HG03521 (cell line): ENCODE data around the gene RNF181.
"Not testable (repeated sequence)": the region's sequence is repeated elsewhere in the genome, so short reads cannot be mapped to it uniquely, and the experiment has no call there.

Source experiments
- ATAC-seq: cut with Tn5 transposase; IDR thresholded peaks from one replicate; pipeline ENCODE4 v1.9.1; 2021; ENCODE audit warnings: mild to moderate bottlenecking, moderate library complexity; ENCODE audit not compliant: unreplicated experiment

The RNF181 gene

GRCh38 chr2:85595301-85596025 is at the start of gene RNF181:
TSS of gene RNF181 (plus strand) at chr2:85595745. CDS start at chr2:85595764, 19 bp downstream.
- peak; percentile 98 for ATAC-seq

GRCh38 chr2:85545780-85546240 is 49.7 kb upstream of the RNF181 start:
- ATAC-seq = no peak

GRCh38 chr2:85547089-85547858 is 48.3 kb upstream of the RNF181 start:
- no peak for ATAC-seq

- no peak for ATAC-seq
These were observed 47.5 kb upstream of the RNF181 start for GRCh38 chr2:85547859-85548607.

- no peak for ATAC-seq
These were observed 47.0 kb upstream of the RNF181 start for GRCh38 chr2:85548608-85548900.

GRCh38 chr2:85549095-85549494 is 46.5 kb upstream of the RNF181 start:
- ATAC-seq = no peak

- ATAC-seq = no peak
These were observed 45.7 kb upstream of the RNF181 start for GRCh38 chr2:85549826-85550225.

GRCh38 chr2:85550486-85550885 is 45.1 kb upstream of the RNF181 start:
- ATAC-seq = no peak

- peak; percentile 55 for ATAC-seq
These were observed 43.6 kb upstream of the RNF181 start for GRCh38 chr2:85551698-85552678.

- no peak for ATAC-seq
These were observed 42.4 kb upstream of the RNF181 start for GRCh38 chr2:85553184-85553583.

- ATAC-seq = no peak
These were observed 40.4 kb upstream of the RNF181 start for GRCh38 chr2:85554980-85555612.

- ATAC-seq = no peak
These were observed 38.4 kb upstream of the RNF181 start for GRCh38 chr2:85557130-85557529.

- ATAC-seq = no peak
These were observed 37.4 kb upstream of the RNF181 start for GRCh38 chr2:85558160-85558559.

- not testable (repeated sequence) for ATAC-seq
These were observed 35.2 kb upstream of the RNF181 start for GRCh38 chr2:85560403-85560726.

- ATAC-seq = peak; percentile 20
These were observed 34.7 kb upstream of the RNF181 start for GRCh38 chr2:85560812-85561279.

- peak; percentile 86 for ATAC-seq
These were observed 34.0 kb upstream of the RNF181 start, which contains the start of gene GGCX for GRCh38 chr2:85561280-85562212. TSS of gene GGCX (minus strand) at chr2:85561493. CDS start at chr2:85561428, 65 bp downstream.

- ATAC-seq = no peak
These were observed 31.4 kb upstream of the RNF181 start for GRCh38 chr2:85564144-85564563.

- no peak for ATAC-seq
These were observed 29.3 kb upstream of the RNF181 start for GRCh38 chr2:85566265-85566664.

GRCh38 chr2:85575739-85576138 is 19.8 kb upstream of the RNF181 start:
- no peak for ATAC-seq
